HG02885 (cell line): ENCODE results near the gene ASMTL.
"Not testable (repeated sequence)": the region's sequence is repeated elsewhere in the genome, so short reads cannot be mapped to it uniquely, and the experiment has no call there.

Experiments used
- ATAC-seq: cut with Tn5 transposase; IDR thresholded peaks from one replicate; pipeline ENCODE4 v1.9.1; 2021; ENCODE audit warnings: mild to moderate bottlenecking; ENCODE audit not compliant: unreplicated experiment, poor library complexity

ASMTL gene, protein sequence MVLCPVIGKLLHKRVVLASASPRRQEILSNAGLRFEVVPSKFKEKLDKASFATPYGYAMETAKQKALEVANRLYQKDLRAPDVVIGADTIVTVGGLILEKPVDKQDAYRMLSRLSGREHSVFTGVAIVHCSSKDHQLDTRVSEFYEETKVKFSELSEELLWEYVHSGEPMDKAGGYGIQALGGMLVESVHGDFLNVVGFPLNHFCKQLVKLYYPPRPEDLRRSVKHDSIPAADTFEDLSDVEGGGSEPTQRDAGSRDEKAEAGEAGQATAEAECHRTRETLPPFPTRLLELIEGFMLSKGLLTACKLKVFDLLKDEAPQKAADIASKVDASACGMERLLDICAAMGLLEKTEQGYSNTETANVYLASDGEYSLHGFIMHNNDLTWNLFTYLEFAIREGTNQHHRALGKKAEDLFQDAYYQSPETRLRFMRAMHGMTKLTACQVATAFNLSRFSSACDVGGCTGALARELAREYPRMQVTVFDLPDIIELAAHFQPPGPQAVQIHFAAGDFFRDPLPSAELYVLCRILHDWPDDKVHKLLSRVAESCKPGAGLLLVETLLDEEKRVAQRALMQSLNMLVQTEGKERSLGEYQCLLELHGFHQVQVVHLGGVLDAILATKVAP

GRCh38 chrX:1452516-1453394 lies at the start of gene ASMTL:
ASMTL (minus strand) TSS chrX:1452909; CDS start chrX:1452840, 69 bp downstream.
- ATAC-seq = peak; percentile 68

GRCh38 chrX:1502241-1502640 lies 49.5 kb upstream of the ASMTL start:
- peak; percentile 42 for ATAC-seq

DNA sequence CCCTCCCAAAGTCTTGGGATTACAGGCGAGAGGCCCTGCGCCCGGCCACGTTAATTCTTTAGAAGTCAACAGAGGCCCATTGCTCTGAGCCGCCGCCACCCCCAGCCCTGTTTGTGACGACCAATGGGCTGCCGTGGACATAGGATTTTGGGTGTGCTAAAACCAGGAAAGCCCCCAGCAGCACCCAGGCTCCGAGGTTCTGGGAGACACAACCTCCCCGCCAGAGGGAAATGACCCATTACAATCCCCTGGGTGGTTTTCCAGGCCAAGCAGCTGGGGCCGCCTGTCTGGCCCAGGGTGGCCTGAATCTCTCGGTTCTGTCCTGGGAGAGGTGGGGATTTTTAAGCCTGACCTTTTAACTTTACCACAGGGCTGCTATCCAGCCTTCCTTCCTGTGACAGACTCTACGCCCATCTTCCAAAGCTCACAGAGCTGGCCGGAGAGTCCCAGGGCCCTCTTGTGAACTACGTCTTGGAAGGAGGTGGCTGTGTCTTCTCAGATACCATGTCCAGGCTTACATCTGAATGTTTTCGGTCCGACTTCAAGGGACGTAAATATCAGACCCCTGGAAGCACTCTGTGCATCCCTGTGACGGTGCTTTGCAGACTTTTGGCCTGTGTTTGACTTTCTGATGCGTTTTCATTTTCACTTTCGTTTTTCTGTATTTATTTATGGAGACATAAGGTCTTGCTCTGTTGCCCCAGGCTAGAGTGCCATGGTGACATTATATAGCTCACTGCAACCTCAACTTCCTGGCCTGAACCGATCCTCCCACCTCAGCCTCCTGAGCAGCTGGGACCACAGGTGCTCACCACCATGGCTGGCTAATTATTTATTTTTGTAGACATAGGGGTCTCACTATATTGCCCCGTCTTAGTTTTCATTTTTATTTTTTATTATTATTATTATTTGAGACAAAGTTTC lies 48.3 kb upstream of the ASMTL start:
- peak; percentile 63 for ATAC-seq

DNA sequence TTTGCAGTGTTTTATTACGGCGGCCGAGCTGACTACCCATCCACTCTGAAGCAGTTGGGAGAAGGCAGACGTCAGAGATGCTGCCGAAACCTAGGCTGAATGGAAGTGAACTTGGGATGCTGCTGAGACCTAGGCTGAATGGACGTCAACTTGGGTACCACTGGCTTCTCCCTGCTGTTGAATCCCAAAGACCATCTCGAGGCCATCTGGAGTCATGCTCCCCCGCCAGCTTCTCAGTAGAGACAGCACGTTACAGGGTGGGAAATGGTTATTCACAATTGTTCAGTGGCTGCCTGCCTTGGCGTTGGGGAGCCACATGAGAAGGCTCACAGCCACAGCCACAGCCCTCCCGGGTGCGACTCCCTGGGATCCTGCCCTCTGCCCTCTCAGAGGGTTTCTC lies 43.4 kb upstream of the ASMTL start:
- ATAC-seq = no peak

DNA sequence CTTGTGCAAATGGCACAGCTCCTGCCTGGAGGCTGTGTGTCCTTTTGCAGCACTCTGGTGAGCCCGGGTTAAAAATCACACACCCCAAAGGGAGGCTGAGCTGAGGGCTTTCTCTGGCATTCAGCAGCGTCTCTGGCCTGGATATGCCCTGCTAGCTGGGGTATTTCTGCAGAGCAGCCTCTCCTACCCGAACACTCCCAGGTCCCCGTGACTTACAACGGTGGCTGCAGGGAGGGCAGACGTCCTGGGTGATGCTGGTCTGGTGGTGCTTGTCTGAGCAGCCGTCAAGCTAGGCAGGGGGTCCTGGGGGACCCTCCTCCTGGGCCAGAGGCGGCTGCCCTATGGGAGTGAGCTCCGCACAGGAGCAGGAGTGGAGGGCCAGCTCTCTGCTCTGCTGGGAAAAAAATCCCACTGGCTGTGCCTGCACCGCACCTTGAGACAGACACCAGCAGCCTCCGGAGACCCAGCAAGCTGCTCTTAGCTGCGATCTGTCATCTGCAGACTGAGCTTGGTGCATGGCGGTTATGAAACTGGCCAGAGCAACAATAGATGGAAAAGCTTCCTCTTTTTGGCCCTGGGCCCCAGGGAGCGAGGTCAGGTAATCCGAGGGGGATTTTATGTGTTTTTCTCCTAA lies 41.3 kb upstream of the ASMTL start:
- ATAC-seq = peak; percentile 56

- peak; percentile 0 for ATAC-seq
Observed at GRCh38 chrX:1493412-1493811, 40.7 kb upstream of the ASMTL start.

DNA sequence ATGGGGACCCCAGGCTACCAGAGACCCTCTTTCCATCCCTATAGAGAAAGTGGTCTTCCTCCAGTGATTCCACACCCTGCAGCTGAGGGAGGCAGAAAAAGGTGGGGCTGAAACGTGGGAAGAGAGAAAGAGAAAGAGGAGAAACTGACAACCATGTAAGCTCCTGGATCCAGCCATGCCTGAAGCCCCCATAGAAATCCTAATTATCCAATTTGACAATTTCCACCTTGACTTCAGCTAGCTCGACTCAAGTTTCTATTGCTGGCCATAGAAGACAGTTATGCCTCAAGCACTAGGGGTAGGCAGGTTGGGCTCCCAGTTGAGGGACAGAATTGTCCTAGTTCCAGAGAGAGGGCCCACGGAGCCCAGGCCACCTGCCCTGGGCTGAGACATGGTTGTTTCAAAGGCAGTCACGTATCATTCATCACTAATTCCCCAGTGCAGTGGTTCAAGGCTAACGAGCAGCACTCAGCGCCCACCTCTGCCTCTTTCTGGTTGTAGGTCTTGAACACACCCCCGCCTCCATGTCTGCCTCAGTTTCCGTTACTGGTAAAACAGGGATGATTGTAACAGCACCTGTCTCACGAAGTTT lies 39.8 kb upstream of the ASMTL start:
- ATAC-seq = no peak

DNA sequence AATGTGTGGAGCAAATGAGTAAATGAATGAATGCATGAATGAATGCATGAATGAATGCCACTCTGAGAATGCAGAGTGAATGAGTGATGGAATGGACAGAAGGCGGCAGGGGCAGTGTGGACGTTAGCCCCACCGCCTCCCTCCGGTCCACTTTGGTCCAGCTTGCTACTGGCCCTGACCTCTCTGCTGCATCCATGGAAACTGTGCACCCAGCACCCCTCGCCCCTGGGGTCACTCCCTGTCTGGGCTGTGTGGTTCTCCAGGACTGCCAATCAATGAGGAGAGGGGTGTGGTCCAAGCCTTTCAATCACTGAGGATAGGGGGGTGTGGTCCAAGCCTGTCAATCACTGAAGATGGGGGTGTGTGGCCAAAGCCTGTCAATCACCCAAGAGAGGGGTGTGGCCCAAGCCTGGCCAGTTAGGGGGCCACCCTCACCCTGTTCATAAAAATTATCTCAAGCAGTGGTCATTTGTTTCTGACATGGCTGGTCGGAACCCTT lies 39.2 kb upstream of the ASMTL start:
- peak; percentile 79 for ATAC-seq

- ATAC-seq = not testable (repeated sequence)
Observed at GRCh38 chrX:1491248-1491647, 38.5 kb upstream of the ASMTL start.

- ATAC-seq = not testable (repeated sequence)
Observed at GRCh38 chrX:1490723-1491122, 38.0 kb upstream of the ASMTL start.

DNA sequence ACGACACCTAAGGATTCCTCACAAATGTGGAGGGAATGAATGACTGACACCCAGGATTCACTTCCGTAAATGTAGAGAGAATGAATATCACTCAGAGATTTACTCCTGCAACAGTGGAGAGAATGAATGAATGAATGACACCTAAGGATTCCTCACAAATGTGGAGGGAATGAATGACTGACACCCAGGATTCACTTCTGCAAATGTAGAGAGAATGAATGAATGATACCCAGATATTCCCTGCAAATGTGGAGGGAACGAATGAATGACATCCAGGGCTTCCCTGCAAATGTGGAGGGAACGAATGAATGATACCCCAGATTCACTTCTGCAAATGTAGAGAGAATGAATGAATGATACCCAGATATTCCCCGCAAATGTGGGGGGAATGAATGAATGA lies 36.6 kb upstream of the ASMTL start:
- ATAC-seq = not testable (repeated sequence)

- ATAC-seq = no peak
Observed at GRCh38 chrX:1488745-1489144, 36.0 kb upstream of the ASMTL start.

- no peak for ATAC-seq
Observed at GRCh38 chrX:1488141-1488540, 35.4 kb upstream of the ASMTL start.

DNA sequence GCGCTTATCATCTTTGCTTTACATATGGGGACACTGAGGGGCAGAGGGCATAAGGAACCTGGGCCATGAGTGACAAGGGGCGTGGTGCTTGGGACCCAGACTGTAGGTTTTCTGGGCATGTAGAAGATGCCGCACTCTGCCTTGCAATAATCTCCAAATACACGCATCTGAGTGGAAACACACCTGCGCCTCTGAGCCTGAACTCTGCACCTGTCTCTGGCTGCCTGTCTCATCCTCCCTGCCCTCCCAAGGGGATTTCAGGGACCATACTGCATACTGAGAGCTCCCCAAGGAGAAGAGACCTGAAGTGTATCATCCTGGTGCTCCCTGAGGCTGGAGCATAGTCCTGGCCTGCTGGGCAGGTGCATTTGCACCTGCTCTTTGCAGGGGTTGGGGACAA lies 34.7 kb upstream of the ASMTL start:
- no peak for ATAC-seq

DNA sequence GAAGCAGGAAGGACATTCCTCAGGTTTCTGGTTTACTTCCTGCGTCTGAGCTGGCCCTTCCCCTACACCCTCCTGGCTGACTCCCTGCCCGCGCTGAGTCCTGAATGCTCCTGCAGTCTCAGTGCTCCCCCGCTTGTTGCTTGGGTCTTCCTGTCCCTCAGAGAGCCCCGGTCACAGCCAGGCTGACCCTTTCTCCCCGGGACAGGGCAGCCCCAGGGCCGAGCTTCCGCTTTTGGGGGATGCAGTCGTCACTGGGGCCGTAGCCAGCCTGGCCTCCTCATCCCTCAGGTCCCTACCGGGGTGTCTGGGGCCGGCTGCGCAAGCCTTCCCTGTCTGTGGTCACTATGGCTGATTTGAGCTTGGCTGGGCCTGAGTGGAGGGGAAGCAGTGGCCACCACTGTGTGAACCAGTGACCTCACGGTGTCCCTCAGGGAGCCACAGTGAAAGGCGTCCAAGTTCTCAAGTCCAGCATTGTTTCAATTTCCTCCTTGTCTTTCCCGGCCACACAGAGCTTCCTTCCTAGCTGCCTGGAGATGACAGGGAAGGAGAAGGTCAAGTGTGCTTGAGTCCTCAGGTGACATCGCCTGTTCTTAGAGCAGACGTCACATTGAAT lies 34.1 kb upstream of the ASMTL start:
- no peak for ATAC-seq

DNA sequence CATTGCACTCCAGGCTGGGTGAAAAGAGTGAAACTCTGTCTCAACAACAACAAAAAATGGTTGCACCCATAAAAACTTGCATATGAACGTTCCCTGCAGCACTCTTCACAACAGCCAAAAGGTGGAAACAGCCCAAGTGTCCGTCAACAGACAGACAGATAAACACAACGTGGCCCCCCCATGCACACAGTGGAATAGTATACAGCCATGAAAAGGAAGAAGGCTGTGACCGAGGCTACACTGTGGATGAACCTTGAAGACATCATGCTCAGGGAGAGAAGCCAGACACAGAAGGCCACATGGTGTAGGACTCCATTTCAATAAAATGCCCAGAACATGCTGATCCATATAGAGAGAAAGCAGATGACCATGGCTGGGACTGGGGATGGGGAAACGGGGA lies 33.5 kb upstream of the ASMTL start:
- no peak for ATAC-seq

- ATAC-seq = no peak
Observed at GRCh38 chrX:1485033-1485432, 32.3 kb upstream of the ASMTL start.

DNA sequence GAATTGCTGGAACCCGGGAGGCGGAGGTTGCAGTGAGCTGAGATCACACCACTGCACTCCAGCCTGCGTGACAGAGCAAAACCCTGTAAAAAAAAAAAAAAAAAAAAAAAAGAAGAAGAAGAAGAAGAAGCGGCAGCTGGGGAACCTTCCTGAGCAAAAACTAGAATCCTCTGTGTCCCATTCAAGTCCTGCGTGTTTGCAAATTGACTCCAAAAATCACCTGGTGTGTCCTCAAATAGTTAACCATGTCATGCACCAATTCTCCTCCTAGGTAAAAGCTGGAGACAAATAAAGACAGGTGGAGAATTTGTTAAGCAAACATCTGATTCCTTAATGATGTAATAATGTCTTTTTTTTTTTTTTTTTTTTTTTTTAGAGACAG lies 31.9 kb upstream of the ASMTL start:
- no peak for ATAC-seq
